Cerebellar cortex (tissue), 1 donor: ENCODE data around the gene RPTOR.

Experiments used
- DNase-seq: peaks from one replicate; pipeline ENCODE4 v3.0.0-alpha.2; 2015; ENCODE audit warnings: low spot score

Gene RPTOR

DNA sequence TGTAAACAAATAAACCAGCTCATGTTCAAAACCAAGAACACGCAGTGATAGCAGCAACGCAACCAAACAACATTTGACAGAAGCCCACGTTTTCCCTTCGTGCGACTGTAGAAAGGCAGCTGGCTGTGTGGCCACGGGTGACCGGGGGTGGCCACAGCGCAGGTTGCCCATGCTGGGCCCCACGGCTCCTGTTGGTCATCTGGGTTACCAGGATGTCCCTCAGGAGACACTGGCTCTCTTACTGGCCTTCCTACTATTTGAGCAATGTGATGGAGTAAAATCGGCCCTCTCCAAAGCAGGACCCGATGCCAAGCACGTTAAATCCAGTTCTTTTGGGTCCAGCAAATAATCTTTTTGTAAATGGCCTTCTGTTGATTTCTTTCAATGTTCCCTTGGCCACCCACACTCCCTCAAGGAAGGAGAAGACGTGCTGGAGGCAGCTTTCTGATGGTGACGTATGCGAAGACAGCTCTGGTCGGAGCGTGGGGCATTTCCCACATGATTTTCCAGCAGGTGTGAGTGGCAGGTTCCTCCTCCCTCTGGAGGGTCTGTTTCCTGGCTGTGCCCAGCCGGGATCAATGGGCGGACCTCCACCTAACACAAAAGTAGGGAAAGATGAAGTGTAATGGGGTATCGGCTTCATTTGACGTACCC is 303.9 kb downstream of the RPTOR start:
- no peak for DNase-seq

GRCh38 chr17:80849119-80849518 is 304.5 kb downstream of the RPTOR start:
- no peak for DNase-seq

- DNase-seq = no peak
Observed at GRCh38 chr17:80850109-80850508, 305.5 kb downstream of the RPTOR start.

- DNase-seq = no peak
Observed at GRCh38 chr17:80850817-80851216, 306.2 kb downstream of the RPTOR start.

GRCh38 chr17:80851277-80851925 is 306.8 kb downstream of the RPTOR start:
- DNase-seq = no peak

GRCh38 chr17:80852476-80853015 is 307.9 kb downstream of the RPTOR start:
- DNase-seq = no peak

DNA sequence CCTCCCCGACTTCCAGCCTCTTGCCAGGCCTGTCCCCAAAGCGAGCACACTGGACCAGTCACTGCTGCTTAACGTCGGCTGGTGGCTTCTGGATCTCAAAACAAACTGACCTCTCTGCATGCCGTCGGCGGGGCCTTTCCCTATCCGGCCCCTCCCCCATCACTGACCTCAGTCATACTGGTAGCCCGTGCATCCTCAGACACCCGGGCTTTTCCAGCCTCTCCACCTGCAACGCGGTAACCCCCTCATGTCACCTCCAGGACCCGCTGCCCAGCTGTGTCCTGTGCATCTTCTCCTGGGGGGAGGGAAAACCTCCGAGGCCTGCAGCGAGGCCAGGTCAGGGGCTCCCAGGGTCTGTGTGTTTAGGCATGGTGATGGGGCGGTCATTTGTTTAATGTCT is 308.4 kb downstream of the RPTOR start:
- DNase-seq = no peak

GRCh38 chr17:80854220-80854619 is 309.6 kb downstream of the RPTOR start:
- no peak for DNase-seq

DNA sequence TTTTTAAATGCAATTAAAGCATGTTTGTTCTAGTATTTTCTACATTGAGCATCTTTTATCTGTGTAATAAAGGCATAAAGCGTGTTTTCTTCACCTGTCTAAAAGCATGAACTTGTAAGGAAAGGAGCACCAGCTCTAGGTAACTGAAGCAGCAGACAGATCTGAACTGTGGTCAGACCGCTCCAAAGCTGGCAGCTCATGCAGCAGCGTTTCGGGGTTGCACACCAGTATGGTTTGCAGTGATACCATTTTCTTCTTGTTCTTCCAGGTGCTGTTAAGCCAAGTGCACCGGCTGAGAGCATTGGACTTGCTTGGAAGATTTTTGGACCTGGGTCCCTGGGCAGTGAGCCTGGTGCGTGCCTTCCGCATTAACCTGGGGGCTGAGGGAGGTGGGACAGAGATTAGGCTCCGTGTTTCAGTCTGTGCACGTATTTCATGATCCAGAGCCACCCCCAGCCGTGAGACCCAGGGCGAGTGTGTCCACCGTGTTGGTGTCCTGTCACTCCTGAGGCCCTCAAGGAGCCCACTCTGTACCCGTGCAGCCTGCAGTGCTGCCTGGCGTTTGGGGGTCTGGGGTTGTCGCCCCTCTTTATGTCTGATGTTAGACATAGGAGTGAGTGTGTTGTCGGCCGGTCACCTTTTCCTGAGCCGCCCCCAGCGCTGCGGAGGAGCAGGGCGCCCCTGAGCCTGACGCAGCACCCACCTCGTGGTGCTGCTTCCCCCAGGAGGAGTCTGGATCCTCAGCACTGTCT is 310.7 kb downstream of the RPTOR start:
- no peak for DNase-seq

DNA sequence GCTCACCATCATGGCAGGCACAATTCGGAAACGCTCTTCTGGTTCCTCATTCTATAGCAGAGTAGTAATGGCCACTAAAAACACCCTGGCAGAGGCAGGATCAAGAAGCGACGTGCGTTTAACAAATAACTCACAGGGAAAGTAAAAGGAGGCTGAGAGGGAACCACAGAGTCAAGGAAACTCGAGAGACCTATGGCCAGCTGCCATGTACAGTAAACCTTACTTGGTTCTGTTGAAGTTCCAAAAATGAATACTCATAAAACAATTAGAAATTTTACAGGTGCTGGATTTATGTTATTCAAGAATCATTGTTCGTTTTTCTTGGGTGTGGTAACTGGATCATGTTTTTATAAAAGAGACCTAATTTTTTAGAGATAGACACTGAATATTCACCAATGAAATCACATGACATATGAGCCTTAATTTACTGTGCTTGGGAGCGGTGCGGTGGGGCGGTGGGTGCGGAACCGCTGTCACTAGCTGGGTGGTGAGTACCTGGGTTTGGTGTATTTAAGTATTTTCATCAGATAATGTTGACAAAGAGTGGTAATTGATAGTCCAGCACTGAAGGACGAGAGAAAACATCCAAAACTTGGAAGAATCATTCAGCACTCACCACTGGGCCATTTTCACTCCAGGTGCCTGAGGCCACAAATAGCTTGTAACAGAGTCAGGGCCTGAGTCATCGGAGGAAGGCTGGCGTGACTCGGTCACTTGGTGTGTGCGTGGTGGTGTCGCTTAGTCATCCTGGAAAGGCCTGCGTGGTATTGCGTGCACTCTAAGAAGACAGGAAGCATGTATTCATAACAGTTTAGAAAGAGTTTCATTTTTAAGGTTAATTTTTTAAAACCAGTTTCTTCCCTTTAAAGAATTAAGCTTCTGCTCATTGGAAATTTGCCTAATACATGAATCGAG is 311.6 kb downstream of the RPTOR start:
- no peak for DNase-seq

DNA sequence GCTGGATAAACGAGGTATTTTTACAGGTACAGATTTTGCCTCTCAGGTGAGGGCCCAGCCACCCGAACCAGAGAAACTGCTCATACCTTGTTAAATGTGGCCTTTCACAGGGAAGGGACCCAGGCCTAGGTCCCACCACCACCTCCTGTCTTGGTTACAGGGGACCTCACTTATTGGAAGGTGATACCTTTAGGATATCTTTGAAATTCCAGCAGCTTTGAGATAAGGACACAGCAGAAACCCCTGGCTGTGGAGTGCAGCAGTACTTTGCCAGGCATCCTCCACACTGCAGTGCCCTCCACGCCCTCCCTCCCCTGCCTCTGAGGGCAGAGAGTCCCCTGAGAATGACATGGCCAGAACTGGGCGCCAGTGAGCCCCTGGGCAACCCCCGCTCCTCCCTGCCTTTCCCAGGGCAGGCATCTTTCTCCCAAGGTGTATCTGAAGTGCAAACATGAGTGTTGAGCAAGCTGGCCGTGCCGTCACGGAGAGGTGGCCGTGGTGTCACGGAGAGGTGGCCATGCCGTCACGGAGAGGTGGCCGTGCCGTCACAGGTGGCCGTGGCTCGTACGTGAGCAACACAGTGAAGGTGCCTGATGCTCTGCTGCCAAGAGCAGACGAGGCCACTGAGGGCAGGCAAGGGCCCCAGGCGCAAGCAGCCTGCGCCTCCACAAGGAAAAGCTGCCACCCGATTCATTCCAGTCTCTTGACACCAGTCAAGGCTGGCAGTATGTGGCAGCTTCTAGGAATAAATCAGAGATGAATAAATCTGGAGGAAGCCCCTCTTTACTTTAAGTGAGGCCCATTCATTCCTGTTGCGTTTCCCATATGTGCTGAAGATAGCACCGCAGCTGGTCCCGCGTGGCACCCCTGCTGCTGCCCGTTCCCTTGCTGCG is 312.5 kb downstream of the RPTOR start:
- no peak for DNase-seq

DNA sequence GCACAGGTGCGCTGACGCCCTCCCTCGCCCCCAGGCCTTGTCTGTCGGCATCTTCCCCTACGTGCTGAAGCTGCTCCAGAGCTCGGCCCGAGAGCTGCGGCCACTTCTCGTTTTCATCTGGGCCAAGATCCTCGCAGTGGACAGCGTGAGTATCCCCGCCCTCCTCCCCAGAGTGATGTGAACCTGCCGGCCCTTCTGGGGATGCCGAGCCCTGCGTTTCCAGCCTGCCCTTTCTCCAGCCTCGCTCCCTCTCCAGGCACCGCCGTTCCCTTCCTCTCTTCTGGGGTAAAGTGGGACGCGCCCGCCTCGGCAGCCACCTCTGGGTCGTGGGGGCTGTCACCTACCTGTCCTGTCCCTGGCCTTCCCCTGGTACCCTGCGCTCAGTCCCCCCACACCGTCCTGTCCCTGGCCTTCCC is 313.1 kb downstream of the RPTOR start:
- no peak for DNase-seq

DNA sequence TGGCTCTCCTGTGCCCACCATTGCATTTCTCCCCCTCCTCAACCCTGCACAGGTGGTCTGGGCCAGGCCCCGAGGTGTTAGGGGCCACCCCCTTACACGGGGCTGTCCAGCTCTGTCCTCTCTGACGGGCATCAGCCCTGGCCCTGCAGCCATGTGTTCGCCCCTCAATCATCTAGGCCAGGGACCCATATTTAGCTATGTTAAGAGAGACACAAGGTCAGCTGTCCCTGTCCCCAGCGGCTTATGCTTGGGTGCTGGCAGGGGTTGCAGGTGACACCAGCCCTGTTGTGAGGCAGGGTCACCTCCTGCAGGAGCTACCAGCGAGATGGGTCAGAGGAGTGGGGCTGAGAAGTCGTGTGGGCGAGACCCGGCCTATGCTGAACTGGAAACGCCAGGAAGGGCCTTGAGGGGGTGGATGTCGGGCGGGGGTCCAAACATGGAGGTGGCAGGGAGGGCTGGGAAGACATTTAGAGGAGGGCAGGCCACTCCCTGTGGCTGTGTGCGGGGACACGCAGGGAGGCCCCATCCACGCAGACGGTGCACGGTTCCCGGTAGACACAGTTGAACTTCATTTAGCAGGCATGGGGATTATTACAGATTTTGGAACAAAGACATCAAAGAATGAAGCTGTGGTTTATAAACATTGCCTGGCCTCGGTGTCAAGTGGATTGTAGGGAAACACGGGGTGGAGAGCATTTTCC is 313.8 kb downstream of the RPTOR start:
- DNase-seq = no peak

DNA sequence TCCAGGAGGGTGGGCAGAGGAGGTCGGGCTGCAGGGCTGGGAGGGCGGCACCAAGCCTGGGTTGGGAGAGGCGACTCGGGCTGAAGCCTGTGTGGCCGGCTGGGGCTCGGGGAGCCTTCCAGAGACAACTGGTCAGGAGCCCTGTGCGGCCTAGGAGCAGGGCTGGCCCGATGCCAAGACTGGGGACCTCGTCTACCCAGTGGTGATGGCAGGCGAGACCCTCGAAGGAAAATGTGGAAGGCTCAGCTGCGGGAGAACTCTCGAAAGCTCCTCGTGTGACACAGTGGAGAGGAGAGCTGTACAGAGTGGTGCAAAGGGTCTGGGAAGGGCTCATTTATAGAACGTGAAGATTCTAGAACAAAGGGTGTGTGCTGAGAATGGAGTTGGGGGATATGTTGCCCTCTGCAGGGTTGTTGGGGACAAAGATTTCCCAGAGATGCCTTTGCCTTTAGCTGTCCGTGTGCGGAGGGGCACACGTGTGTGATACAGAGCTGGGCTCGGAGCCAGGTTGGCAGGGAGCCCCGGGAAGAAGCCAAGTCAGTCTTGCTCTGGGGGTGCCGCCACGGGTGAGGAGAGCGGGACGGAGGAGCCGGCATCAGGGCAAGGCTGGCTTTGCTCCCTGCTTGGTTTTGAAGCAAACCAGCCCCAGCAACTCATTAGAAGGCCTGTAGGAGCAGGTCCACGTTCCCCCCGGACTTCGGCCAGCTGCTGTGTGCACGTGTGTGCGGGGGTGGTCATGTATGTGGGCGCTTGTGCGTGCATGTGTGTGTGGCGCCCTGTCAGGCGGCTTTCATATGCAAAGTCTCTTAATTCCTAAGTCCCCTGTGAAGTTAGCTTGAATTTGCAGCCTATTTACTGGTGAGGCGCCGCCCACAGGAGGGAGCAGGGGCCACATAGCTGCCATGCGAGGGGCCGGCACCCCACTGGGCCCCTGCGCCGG is 314.6 kb downstream of the RPTOR start:
- DNase-seq = peak; percentile 64

DNA sequence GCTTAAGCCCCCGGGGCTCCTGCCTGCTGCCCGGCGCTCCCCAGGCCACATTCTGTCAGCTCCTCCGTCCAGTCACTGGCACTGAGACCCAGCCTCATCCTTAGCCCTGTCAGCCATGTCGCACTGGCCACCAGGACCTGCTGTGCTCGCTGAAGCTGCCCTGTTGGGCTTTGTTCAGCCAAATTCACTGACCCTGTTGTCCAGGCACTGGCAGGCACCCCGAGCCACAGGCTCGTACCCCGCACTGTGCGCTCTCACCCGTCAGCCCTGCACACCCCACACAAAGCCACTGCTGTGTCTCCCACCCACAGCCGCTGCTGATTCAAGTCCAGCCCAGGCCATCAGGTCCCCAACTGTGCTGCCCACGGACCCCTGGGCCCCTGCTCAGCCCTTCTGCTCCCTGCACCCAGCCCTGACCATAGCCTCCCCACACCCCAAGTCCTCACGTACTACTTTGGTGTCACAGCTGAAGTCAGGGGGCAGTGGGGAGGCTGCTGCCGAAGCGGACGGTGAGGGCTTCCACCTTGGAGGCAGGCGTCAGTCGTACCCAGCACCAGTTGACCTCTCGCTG is 315.5 kb downstream of the RPTOR start:
- DNase-seq = no peak

- DNase-seq = no peak
Observed at GRCh38 chr17:80860703-80861417, 316.2 kb downstream of the RPTOR start.

DNA sequence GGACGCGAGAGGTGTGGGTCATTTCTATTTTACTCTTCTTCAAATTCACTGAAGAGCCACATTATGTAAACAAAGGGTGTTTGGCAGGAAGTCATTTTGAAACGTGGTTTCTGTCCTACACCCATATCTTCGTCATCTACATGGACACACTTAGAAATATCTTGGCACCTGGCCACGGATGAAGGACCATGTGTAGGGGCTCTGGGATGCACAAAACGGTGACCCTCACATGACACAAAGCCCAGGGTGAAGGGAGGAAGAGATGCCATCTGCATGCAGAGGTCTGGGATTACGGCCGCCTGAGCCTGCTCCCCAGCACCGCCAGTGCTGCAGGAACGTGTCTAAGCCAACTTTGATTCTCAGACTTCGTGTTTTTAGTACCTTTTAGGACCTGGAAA is 316.8 kb downstream of the RPTOR start:
- no peak for DNase-seq

- DNase-seq = peak; percentile 82
Observed at GRCh38 chr17:80861892-80862291, 317.3 kb downstream of the RPTOR start.
